Measurements from ENCODE around the gene DPPA5.

Gene DPPA5

DNA sequence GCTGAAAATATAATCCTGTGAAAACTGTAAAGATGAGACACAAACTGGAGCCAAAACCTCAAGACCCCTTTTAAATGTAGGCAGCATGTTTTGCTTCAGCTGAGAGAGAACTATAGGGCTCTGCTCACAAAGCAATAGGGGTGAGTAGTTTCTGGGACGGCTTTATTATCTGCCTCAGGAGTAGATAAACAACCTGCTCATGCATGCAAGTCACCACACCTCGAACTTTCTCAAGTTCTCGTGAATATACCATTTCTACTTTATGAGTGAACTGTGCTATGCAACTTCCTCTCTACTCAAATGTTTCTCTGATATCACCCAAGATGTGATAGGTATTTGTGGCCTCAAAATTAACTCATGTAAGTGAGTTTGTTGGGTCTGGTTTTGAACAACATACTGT, 23.1 kb upstream of the DPPA5 start:
- ChIA-PET POLR2A (no interaction called here), CTCF (interaction anchor here (1.6 to 4.6 kb wide), 3 partner anchors 11 to 92 kb away, joined by 6 to 29 read pairs (median 6); no protein-coding TSS in a partner anchor)
- no peak for DNase-seq (ENCODE audit: low read depth, low spot score)
- TF ChIP-seq, protein P1, sequence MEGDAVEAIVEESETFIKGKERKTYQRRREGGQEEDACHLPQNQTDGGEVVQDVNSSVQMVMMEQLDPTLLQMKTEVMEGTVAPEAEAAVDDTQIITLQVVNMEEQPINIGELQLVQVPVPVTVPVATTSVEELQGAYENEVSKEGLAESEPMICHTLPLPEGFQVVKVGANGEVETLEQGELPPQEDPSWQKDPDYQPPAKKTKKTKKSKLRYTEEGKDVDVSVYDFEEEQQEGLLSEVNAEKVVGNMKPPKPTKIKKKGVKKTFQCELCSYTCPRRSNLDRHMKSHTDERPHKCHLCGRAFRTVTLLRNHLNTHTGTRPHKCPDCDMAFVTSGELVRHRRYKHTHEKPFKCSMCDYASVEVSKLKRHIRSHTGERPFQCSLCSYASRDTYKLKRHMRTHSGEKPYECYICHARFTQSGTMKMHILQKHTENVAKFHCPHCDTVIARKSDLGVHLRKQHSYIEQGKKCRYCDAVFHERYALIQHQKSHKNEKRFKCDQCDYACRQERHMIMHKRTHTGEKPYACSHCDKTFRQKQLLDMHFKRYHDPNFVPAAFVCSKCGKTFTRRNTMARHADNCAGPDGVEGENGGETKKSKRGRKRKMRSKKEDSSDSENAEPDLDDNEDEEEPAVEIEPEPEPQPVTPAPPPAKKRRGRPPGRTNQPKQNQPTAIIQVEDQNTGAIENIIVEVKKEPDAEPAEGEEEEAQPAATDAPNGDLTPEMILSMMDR (IDR thresholded peaks at IDR 0.05; ENCODE audit: insufficient read depth, low read length, missing control alignments), result no peak
- H3K4me3 ChIP-seq (ENCODE audit: low read depth, low read length), result no peak overlapping the region

DNA sequence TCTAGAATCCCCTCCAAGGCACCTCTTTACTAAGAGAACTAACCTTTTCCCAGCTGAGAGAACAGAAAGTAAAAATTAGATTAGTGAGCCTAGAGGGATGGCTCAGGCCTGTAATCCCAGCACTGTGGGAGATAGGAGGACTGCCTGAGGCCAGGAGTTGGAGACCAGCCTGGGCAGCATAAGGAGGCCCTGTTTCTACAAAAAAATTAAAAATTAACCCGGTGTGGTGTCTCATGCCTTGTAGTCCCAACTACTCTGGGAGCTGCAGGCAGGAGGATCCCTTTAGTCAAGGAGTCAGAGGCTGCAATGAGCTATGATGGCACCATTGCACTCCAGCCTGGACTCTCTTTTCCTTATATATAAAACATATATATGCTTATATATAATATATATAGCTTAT, 21.1 kb upstream of the DPPA5 start:
- DNase-seq (ENCODE audit: low read depth, low spot score), result no peak
- ChIA-PET CTCF (interaction anchor here (1.2 to 1.7 kb wide), 2 partner anchors 13 to 45 kb away, joined by 3 to 9 read pairs; no protein-coding TSS in a partner anchor), POLR2A (no interaction called here)
- TF ChIP-seq, protein P1 (IDR thresholded peaks at IDR 0.05; ENCODE audit: insufficient read depth, low read length, missing control alignments), result no peak
- H3K4me3 ChIP-seq (ENCODE audit: low read depth, low read length), result no peak overlapping the region

DNA sequence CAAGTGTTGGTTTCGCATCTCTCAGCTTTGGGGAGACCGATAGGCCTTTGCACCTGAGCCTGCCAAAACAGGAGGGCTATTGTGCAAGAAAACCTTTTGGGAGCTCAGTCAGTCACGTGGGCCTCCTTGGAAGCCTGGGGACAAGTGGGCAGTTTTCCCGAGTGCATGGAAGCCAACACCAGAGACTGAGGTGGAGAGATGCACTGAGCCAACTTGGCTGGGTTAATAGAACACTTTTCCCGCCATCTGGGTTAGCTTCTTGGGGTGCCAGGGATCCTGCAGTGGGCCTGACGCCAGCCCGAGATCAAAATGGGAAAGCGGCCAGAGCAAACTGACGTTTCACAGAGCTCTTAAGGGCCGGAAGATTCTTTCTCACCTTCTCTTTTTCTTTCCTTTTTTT, 18.4 kb upstream of the DPPA5 start:
- ChIA-PET POLR2A (no interaction called here), CTCF (interaction anchor here (0.6 kb wide), 1 partner anchor 17 kb away, joined by 3 read pairs; no protein-coding TSS in a partner anchor)
- no peak for DNase-seq (ENCODE audit: low read depth, low spot score)
- TF ChIP-seq, protein P1 (IDR thresholded peaks at IDR 0.05; ENCODE audit: insufficient read depth, low read length, missing control alignments), result no peak
- no peak overlapping the region for H3K4me3 ChIP-seq (ENCODE audit: low read depth, low read length)

DNA sequence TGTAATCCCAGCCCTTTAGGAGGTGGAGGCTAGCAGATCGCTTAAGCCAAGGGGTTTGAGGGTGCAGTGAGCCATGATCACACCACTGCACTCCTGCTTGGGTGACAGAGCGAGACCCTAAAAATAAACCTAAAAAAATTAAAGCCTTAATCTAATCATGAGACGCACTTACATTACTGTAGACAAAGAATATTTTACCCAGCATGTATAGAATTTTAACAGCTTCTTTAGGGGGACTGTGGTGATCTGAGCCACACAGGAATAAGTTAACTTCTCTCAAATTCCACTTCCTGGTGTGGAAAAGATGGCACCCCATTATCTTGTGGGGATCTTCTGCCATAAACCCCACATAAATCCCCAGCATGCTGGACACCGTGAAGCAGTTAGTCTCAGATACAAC, 17.9 kb upstream of the DPPA5 start:
- no peak overlapping the region for H3K4me3 ChIP-seq (ENCODE audit: low read depth, low read length)
- DNase-seq (ENCODE audit: low read depth, low spot score), result no peak
- ChIA-PET CTCF (no interaction called here), POLR2A (no interaction called here)
- TF ChIP-seq, protein P1 (IDR thresholded peaks at IDR 0.05; ENCODE audit: insufficient read depth, low read length, missing control alignments), result no peak

DNA sequence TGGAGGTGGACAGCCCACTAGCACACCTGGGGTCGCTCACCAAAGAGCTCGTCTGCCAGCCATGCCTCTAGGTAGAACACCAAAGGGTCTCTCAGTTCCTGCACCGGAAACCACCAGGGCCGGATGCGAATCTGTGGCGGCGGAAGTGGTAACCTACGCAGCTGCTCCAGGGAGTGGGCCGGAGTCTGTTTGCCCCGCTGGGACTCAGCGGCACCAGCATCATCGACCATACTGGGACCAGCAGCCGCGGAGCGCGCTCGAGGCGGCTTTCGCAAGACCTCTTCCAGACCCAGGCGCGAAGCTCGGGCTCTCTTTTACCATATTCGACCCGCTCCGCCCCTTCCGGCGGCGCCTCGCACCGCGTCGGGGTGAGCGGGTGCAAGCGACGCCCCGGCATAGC, 15.5 kb upstream of the DPPA5 start, which contains the start of gene OOEP:
OOEP (minus strand) TSS at position 335 of the 400 bp plus-strand sequence; CDS start at position 230, 105 bp downstream.
- TF ChIP-seq, protein P1 (IDR thresholded peaks at IDR 0.05; ENCODE audit: insufficient read depth, low read length, missing control alignments), result no peak
- DNase-seq (ENCODE audit: low read depth, low spot score), result no peak
- no peak within 1 kb of the TSS for H3K4me3 ChIP-seq (ENCODE audit: low read depth, low read length)
- ChIA-PET POLR2A (no interaction called here), CTCF (interaction anchor here (1.6 kb wide), 1 partner anchor 13 kb away, joined by 3 read pairs; no protein-coding TSS in a partner anchor)

DNA sequence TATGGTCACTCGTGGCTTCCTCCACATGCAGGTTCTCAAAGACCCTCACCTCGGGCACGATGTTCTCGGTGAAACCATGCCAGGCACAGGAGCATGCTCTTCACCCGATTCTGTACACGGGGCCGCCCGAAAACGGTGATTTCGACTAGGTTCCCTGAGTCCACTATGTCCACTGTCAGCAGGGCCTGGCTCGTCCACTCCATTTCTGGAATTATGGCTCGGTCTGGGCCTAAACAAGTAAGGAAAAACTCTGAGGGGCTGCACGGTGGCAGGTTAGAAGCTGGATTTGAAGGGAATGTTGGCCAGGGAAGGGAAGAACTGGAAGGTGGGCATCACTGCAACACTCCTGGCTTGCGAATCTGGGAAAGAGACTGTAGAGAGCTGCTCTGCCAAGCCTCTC, 15.1 kb upstream of the DPPA5 start:
- POLR2A ChIA-PET, result no interaction called here
- H3K4me3 ChIP-seq (ENCODE audit: low read depth, low read length), result no peak overlapping the region
- TF ChIP-seq, protein P1 (IDR thresholded peaks at IDR 0.05; ENCODE audit: insufficient read depth, low read length, missing control alignments), result no peak
- DNase-seq (ENCODE audit: low read depth, low spot score), result no peak
- CTCF ChIA-PET, result interaction anchor here (1.4 to 1.6 kb wide), 2 partner anchors 13 to 43 kb away, joined by 3 read pairs; no protein-coding TSS in a partner anchor
